ENCODE measurements around the gene EMID1. TPM values are rescaled to one million over a fixed set of nuclear protein-coding genes. Genes with fewer than 3 reads are reported as not detected.

EMID1 gene
- total and polyA plus RNA-seq, 2 donors from 2014 or later: 9.6 to 25.5 TPM

DNA sequence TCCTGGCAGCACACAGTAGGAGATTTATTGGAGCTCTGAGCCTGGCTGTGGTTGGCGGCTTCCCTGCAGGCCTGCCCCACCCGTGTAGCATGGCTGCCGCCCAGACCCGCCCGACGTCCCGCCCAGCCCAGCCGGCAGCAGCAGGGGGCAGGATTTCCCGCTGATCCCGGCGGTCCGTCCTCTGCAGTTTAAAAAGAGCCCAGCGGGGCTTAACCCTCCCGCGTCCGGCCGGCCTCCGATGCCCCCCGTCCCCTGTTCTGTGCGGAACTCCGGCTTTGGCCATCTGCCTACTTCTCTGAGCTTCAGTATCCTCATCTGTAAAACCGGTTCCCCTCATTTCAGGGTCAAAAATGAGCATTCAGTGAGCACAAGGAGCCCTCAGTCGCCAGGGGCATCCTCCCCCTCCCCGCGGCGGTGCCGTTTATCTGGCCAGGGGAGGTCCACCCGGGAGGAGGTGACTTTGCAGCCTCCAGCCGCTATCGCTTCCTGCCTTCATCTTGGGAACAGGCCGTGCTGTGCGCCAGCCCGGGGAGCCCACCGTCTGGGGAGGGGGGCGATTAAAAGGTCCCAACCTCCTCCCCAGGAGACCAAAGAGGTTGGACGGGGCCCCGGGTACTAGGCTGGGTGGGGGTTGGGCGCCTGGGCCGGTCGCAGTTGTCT lies 100.6 kb downstream of the EMID1 start, which contains the start of gene GAS2L1:
Gene GAS2L1, plus strand, starts transcription at position 476 of the 660 bp plus-strand sequence. CDS start 1,456 bp downstream, outside the sequence.
- DNase-seq (peak; percentile 85 to 94 (median 90)), FAIRE-seq (no peak)
- TF ChIP-seq, protein P1, sequence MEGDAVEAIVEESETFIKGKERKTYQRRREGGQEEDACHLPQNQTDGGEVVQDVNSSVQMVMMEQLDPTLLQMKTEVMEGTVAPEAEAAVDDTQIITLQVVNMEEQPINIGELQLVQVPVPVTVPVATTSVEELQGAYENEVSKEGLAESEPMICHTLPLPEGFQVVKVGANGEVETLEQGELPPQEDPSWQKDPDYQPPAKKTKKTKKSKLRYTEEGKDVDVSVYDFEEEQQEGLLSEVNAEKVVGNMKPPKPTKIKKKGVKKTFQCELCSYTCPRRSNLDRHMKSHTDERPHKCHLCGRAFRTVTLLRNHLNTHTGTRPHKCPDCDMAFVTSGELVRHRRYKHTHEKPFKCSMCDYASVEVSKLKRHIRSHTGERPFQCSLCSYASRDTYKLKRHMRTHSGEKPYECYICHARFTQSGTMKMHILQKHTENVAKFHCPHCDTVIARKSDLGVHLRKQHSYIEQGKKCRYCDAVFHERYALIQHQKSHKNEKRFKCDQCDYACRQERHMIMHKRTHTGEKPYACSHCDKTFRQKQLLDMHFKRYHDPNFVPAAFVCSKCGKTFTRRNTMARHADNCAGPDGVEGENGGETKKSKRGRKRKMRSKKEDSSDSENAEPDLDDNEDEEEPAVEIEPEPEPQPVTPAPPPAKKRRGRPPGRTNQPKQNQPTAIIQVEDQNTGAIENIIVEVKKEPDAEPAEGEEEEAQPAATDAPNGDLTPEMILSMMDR (IDR thresholded peaks at IDR 0.05; ENCODE audit: borderline replicate concordance, extremely low read depth, insufficient read depth): peak; percentile 63
- Histone ChIP-seq H3K4me1 (ENCODE audit: control insufficient read depth in 2 of 3, insufficient read depth in 2 of 3, low read depth in 1 of 3, low read length in 3 of 3) (peaks cover 0 to 45% (median 15%) of the 10 kb centered on the region in 3 donors), H3K27me3 (ENCODE audit: control insufficient read depth, insufficient read depth, low read length) (no peaks in the 10 kb centered on the region), H3K36me3 (ENCODE audit: control insufficient read depth in 2 of 3, insufficient read depth in 3 of 3, low read length in 3 of 3) (no peaks in the 10 kb centered on the region), H3K4me3 (ENCODE audit: low read length in 3 of 3) (peak within 1 kb of the TSS; percentile 59 to 80 (median 72)), H3K9me3 (ENCODE audit: control insufficient read depth in 2 of 3, insufficient read depth in 1 of 3, low read length in 3 of 3) (no peaks in the 10 kb centered on the region), H3K9ac (ENCODE audit: low read length in 3 of 3) (peak within 1 kb of the TSS; percentile 38 to 75 (median 69)), H3K27ac (ENCODE audit: low read depth in 2 of 2, low read length in 2 of 2) (peak within 1 kb of the TSS; percentile 53 to 71)
- intact Hi-C loops (cut with DNase I): no loop called here

DNA sequence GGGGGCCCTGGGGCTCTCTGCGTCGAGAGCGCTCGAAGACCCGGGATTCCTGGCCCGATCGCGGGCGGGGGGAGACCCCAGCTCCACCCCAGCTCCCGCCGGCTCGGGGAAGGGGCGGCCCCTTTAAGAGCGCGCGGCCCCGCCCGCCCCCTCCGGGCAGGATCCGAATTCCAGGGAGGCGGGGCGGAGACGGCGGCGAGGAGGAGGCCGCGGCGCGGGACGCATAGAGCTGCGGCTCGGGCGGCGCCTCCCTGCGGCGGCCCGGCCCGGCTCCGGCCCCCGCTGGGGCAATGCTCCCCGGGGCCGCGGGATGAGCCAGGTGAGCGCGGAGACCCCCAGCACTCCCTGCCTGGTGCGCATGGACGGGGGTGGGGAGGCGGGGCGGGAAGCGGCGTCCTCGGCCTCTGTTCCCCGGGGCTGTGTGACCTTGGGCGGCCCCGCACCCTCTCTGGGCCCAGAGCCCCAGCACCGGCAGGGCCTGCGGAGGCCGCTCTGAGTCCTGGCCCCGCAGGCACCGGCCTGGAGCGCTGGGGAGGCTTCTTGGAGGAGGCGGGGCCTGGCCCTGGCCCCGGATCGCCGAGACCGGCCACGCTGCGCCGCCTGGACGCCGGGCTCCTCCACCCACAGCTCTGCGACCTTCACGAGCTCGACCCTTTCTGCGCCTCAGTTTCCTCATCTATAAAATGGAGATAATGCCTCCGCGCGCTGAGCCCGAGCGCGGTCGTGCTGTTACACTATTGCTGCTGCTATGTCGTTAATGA lies 101.3 kb downstream of the EMID1 start:
- DNase-seq: peak; percentile 68 to 95 (median 86)
- Histone ChIP-seq H3K36me3 (ENCODE audit: control insufficient read depth in 2 of 3, insufficient read depth in 3 of 3, low read length in 3 of 3) (no peaks in the 10 kb centered on the region), H3K9me3 (ENCODE audit: control insufficient read depth in 2 of 3, insufficient read depth in 1 of 3, low read length in 3 of 3) (no peaks in the 10 kb centered on the region), H3K4me3 (ENCODE audit: low read length in 3 of 3) (peak overlapping the region; percentile 47 to 74 (median 72)), H3K4me1 (ENCODE audit: control insufficient read depth in 2 of 3, insufficient read depth in 2 of 3, low read depth in 1 of 3, low read length in 3 of 3) (peaks cover 0 to 45% (median 15%) of the 10 kb centered on the region in 3 donors), H3K27me3 (ENCODE audit: control insufficient read depth, insufficient read depth, low read length) (no peaks in the 10 kb centered on the region), H3K27ac (ENCODE audit: low read depth in 2 of 2, low read length in 2 of 2) (peak overlapping the region; percentile 53 to 71), H3K9ac (ENCODE audit: low read length in 3 of 3) (peak overlapping the region; percentile 38 to 75 (median 69))
- TF ChIP-seq, protein P1 (IDR thresholded peaks at IDR 0.05; ENCODE audit: borderline replicate concordance, extremely low read depth, insufficient read depth): no peak
- FAIRE-seq: no peak
- intact Hi-C loops (cut with DNase I): no loop called here

DNA sequence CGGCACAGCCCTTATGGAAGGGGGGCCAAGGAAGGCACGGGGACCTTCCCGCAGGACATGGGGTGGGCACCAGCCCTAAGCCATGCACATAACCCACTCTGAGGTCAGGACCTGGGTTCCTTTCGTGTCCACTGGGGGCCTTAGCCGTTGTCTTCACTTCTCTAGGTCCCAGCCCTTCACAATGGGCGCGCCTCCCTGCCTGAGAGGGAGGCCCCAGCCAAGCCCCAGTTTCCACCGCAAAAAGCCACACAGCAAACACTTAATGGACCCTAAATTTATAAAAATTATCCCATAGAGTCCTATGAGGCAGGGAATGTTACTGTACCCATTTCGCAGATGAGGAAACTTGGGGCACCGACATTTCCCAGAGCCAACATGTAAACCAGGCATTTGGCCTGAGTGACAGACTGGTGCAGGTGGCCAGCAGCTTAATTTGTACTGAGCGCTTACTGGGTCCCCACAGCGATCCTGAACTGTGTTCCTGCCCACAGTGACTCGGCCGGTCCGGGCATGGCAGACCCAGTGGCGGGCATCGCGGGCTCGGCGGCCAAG lies 102.0 kb downstream of the EMID1 start:
- Histone ChIP-seq H3K36me3 (ENCODE audit: control insufficient read depth in 2 of 3, insufficient read depth in 3 of 3, low read length in 3 of 3) (no peaks in the 10 kb centered on the region), H3K9ac (ENCODE audit: low read length in 3 of 3) (peak overlapping the region; percentile 38 to 75 (median 69)), H3K27me3 (ENCODE audit: control insufficient read depth, insufficient read depth, low read length) (no peaks in the 10 kb centered on the region), H3K27ac (ENCODE audit: low read depth in 2 of 2, low read length in 2 of 2) (peak overlapping the region in 1 of 2 donors; percentile 51), H3K9me3 (ENCODE audit: control insufficient read depth in 2 of 3, insufficient read depth in 1 of 3, low read length in 3 of 3) (no peaks in the 10 kb centered on the region), H3K4me1 (ENCODE audit: control insufficient read depth in 2 of 3, insufficient read depth in 2 of 3, low read depth in 1 of 3, low read length in 3 of 3) (peaks cover 0 to 42% (median 15%) of the 10 kb centered on the region in 3 donors), H3K4me3 (ENCODE audit: low read length in 3 of 3) (peak overlapping the region; percentile 47 to 74 (median 72))
- FAIRE-seq (no peak), DNase-seq (no peak)
- intact Hi-C loops (cut with DNase I): no loop called here
- TF ChIP-seq, protein P1 (IDR thresholded peaks at IDR 0.05; ENCODE audit: borderline replicate concordance, extremely low read depth, insufficient read depth): no peak

Measured in kidney (tissue), 14 donors.